ENCODE data around the gene ASB1. TPM values are rescaled to one million over a fixed set of nuclear protein-coding genes. Genes with fewer than 3 reads are reported as not detected.
A peak's percentile ranks its signal among the peaks of the same experiment; 100 is the strongest.
"Not testable (repeated sequence)": the region's sequence is repeated elsewhere in the genome, so short reads cannot be mapped to it uniquely, and the experiment has no call there.

The ASB1 gene
- total RNA-seq, 2 donors from 2014 or later, result 34.0 to 35.3 TPM

DNA sequence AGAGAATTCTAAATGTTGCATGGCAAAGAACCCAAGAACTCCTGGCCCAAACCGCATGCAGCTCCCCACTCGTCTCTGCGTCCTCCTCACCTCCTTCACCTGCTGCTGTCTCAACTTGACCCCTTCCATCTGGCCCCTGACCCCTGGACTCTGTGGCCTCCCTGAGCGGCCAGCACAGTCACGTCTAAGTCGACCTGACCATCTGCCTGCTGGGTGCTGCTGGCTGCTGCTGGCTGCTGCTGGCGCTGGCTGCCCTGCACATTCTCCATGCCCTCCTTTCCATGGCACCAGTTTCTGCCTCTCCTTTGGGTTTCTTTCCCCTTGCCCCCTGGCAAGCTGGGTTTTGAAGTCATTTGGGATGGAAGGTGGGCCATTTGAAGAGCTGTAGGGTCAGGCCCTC lies 30.1 kb upstream of the ASB1 start:
- Mint-ChIP-seq H3K4me1 (no peaks in the 10 kb centered on the region), H3K36me3 (ENCODE audit: low read depth) (no peaks in the 10 kb centered on the region), H3K9me3 (no peaks in the 10 kb centered on the region), H3K27me3 (no peaks in the 10 kb centered on the region), H3K4me3 (no peak overlapping the region), H3K27ac (no peak overlapping the region)
- ATAC-seq (replicated peaks), result no peak

DNA sequence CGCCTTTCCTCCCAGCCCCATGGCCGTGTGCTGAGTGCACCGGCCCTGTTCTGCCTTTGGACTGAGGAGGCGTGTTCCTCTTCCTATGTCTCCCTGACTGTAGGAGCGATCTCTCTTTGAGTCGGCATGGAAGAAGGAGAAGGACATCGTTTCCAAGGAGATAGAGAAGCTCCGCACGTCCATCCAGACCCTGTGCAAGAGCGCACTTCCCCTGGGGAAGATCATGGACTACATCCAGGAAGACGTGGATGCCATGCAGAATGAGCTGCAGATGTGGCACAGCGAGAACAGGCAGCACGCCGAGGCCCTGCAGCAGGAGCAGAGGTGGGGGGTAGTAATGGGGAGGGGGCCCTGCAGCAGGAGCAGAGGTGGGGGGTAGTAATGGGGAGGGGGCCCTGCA lies 29.4 kb upstream of the ASB1 start:
- Mint-ChIP-seq H3K27me3 (no peaks in the 10 kb centered on the region), H3K4me3 (no peak overlapping the region), H3K36me3 (ENCODE audit: low read depth) (no peaks in the 10 kb centered on the region), H3K27ac (peak overlapping the region; percentile 23), H3K9me3 (no peaks in the 10 kb centered on the region), H3K4me1 (no peaks in the 10 kb centered on the region)
- no peak for ATAC-seq (replicated peaks)

DNA sequence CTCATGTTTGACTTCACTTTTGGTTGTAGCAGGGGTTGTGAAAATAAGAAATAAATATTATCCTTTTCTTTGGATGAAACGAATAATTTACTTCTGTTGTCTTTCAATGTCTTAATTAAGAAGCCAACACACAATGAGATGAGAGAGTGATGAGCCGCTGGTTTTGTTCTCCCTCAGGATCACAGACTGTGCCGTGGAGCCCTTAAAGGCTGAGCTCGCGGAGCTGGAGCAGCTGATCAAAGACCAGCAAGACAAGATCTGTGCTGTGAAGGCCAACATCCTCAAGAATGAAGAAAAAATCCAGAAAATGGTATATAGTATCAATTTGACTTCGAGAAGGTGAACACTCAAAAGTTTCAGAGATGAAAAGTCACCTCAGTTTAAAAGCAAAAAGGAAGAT lies 28.1 kb upstream of the ASB1 start:
- H3K27ac Mint-ChIP-seq, result no peak overlapping the region
- no peaks in the 10 kb centered on the region for H3K9me3 Mint-ChIP-seq
- H3K4me3 Mint-ChIP-seq, result no peak overlapping the region
- H3K36me3 Mint-ChIP-seq (ENCODE audit: low read depth), result no peaks in the 10 kb centered on the region
- H3K4me1 Mint-ChIP-seq, result no peaks in the 10 kb centered on the region
- H3K27me3 Mint-ChIP-seq, result no peaks in the 10 kb centered on the region
- ATAC-seq (replicated peaks), result no peak

DNA sequence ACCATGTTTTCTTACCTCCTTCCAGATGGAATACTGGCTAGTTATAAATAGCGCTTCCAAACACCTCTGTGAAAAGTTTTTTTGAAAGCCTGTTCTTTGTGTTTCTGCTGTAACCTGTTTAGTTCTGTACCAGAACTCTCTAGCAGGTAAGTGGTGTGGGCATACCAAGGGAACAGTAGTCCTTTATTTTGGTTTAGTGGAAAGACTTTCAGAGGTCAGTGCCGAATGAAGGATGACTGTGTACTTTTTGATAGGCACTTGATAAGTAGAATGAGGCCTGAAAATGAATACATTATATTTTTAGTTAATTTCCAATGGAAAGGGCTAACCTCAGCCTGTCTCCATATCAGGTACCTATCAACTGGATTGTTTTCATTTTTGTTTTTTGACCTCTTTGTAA lies 27.6 kb upstream of the ASB1 start:
- Mint-ChIP-seq H3K36me3 (ENCODE audit: low read depth) (no peaks in the 10 kb centered on the region), H3K4me1 (no peaks in the 10 kb centered on the region), H3K27me3 (no peaks in the 10 kb centered on the region), H3K9me3 (no peaks in the 10 kb centered on the region), H3K4me3 (no peak overlapping the region), H3K27ac (no peak overlapping the region)
- no peak for ATAC-seq (replicated peaks)

DNA sequence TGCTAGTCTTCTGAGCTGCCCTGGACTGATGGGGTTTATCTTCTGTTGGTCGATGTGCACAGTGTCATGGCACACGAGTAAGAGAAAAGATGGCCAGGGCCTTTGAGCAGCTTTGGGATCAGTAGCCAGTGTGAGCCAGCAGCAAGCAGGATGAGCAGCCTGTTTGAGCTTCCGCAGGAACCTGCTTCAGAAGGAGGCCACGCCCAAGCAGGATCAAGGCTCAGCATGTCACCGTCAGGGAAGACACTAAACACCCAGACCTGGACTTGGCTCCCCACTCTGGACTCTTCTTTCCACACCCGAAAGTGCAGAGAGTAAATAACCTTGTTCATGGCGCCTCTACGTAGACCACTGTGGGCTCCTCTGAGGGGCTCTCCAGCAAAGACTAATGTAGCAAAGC lies 25.2 kb upstream of the ASB1 start:
- no peaks in the 10 kb centered on the region for H3K4me1 Mint-ChIP-seq

DNA sequence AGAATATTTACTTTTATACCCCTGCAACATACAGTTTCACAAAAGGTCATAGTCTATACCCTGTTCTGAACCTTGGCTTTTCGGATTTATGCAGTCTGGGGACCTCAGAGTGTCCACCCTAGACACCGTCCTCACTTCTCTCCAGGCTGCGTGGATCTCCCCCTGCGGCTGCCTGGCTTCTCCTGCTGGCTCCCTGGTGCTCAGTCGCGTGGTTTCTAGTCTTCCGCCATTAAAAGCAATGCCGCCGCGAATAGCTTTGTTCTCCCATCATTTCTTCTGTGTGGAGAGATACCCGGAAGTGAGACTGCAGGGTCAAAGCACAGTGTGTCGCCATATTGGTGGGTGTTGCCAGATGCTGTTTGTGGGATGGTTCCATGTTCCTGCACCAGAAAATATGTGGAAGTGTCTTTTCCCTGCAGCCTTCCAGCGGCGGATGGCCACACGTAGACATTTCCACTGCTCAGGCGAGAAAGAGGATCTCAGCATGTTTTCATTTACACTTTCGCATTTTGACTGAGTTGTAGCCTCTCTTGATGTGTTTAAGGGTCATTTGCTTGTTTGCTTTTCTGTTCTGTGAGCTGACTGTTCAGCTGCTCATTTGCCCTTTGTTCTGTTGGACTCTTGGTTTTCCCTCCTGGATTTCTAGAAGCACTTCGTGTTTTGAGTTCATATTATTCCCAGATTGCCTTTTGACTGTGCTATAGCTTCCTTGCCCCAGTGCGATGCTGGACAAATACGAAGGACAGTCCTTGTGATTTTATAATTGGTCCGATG lies 22.9 kb upstream of the ASB1 start:
- Mint-ChIP-seq H3K9me3 (no peaks in the 10 kb centered on the region), H3K36me3 (ENCODE audit: low read depth) (no peaks in the 10 kb centered on the region), H3K4me3 (no peak overlapping the region), H3K27me3 (no peaks in the 10 kb centered on the region), H3K4me1 (no peaks in the 10 kb centered on the region), H3K27ac (no peak overlapping the region)
- ATAC-seq (replicated peaks), result no peak

More for the DNA sequence above, 25.2 kb upstream of the ASB1 start:
- no peak for ATAC-seq (replicated peaks)
- Mint-ChIP-seq H3K36me3 (ENCODE audit: low read depth) (no peaks in the 10 kb centered on the region), H3K27me3 (no peaks in the 10 kb centered on the region), H3K9me3 (no peaks in the 10 kb centered on the region), H3K27ac (no peak overlapping the region), H3K4me3 (no peak overlapping the region)

DNA sequence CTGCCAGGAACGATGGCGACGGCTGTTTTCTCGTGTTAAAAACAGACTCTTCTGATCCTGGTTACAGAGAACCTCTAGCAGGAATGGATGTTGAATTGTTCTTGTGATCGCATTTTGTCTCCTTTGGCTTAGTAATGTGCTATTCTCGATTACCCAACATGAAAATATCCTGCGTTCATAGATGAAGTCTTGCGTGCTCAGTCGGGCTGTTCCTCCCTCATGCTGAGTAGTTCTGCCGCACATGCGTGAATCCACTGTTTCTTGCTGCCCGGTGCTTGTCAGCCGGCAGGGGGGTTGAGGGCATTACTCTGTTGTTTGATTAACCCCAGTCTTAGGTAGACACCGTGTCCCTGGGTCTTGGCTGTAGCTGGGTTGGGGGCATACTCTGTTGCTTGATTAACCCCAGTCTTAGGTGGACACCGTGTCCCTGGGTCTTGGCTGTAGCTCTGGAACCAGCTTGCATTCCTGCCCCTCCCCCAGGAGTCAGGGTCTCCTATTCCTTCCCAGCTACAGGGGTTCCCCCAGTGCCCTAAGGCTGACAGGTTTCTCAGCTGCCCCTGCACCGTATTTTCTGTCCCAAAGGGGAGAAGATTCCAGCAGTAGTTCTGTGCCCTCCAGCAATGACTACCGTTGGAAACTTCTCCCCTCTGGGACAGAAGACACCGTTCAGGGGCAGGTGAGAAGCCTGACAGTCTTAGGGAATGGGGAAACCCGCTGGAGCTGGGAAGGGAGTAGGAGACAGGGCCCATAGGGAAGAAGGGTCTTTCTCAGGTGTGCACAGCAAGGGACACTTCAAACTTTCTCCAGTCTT lies 22.1 kb upstream of the ASB1 start:
- H3K36me3 Mint-ChIP-seq (ENCODE audit: low read depth), result no peaks in the 10 kb centered on the region

DNA sequence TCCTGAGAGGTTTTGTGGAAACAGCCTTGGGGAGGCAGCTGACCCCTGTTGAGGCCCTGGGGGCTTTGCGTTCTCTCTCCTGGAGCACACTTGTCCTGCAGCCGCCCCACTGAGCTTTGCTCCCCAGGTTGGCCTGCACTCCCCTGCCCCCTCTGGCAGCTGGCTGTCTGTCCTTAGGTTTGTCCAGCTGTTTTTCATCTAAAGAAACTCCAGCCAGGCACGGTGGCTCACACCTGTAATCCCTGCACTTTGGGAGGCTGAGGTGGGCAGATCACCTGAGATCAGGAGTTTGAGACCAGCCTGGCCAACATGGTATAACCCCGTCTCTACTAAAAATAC lies 21.5 kb upstream of the ASB1 start:
- not testable (repeated sequence) for H3K36me3 Mint-ChIP-seq (ENCODE audit: low read depth); H3K9me3 Mint-ChIP-seq; H3K4me1 Mint-ChIP-seq; H3K27ac Mint-ChIP-seq; H3K4me3 Mint-ChIP-seq; H3K27me3 Mint-ChIP-seq; ATAC-seq (replicated peaks)

More for the DNA sequence above, 22.1 kb upstream of the ASB1 start:
- no peaks in the 10 kb centered on the region for H3K4me1 Mint-ChIP-seq
- H3K27me3 Mint-ChIP-seq, result no peaks in the 10 kb centered on the region
- no peak overlapping the region for H3K4me3 Mint-ChIP-seq
- no peak for ATAC-seq (replicated peaks)
- no peaks in the 10 kb centered on the region for H3K9me3 Mint-ChIP-seq
- H3K27ac Mint-ChIP-seq, result no peak overlapping the region

DNA sequence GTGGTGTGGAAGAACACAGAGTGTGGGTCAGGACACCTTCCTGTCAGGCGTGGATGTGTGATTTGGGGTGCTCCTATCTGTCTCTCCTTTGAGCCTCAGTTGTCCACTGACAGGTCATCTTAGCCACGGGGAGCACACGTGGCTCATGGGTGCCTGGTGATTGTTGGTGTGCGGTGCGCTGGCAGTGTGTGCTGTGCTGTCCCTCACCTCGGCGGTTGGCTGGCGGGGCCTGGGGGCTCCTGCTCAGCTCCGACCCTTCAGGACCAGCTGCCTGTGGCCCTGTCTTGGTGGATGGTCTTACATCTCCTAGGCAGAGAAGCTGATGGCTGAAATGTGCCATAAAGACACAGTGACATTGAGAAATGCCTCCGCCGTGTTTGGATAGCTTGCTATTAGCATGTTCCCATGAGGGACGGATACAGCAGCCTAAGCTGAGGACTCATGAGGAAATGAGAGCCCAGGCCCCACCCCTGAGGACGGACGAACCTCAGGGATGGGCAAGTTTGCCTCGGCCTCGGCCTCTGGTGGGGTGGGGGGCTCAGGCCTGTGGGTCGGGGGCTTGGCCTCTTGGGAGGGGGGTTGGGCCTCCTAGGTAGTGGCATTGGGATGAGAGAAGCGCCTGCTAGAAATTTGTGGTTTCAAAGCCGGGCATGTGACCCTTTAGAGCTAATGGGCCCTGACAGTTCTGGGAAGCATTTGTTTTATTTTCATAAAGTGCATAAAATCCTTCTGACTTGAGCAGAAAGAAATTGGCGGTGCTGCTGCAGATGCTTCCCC lies 20.3 kb upstream of the ASB1 start:
- Mint-ChIP-seq H3K36me3 (ENCODE audit: low read depth) (no peaks in the 10 kb centered on the region), H3K4me1 (no peaks in the 10 kb centered on the region), H3K27me3 (no peaks in the 10 kb centered on the region), H3K9me3 (no peaks in the 10 kb centered on the region), H3K27ac (no peak overlapping the region), H3K4me3 (no peak overlapping the region)
- no peak for ATAC-seq (replicated peaks)

DNA sequence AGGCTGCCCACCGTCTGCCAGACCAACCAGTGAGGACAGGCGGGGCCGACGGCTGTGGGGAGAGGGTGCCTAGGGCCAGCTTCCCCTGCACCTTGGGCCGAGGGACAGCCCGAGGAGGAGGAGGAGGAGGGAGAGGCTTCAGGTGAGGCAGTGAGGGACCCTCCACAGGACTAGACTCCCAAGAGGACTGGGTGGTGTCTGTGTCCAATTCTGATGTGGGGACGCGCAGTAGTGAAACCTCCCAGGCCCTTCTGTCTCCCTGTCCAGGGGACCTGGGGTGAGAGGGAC lies 19.8 kb upstream of the ASB1 start:
- Mint-ChIP-seq H3K36me3 (ENCODE audit: low read depth) (no peaks in the 10 kb centered on the region), H3K27ac (no peak overlapping the region), H3K4me3 (no peak overlapping the region), H3K4me1 (no peaks in the 10 kb centered on the region), H3K9me3 (no peaks in the 10 kb centered on the region), H3K27me3 (no peaks in the 10 kb centered on the region)
- no peak for ATAC-seq (replicated peaks)

DNA sequence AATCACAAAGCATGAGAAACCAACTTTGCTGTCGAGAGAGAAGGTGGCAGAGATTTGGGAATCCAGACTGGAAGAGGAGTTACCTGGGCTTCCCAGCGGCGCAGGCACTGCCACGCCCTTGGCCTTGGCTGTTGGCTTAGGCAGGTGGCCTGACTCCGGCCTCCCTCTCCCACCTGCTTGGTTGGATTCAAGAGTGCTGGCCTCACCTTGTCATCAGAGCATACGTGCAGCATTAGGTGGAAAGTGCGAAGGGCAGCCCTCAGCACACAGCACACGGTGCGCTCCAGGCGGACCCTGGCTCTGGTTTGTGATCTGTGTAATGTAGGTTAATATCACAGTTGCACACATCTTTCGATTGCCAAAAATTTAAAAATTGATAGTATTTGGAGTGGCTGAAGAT lies 19.2 kb upstream of the ASB1 start:
- ATAC-seq (replicated peaks), result no peak
- Mint-ChIP-seq H3K36me3 (ENCODE audit: low read depth) (no peaks in the 10 kb centered on the region), H3K9me3 (no peaks in the 10 kb centered on the region), H3K27me3 (no peaks in the 10 kb centered on the region), H3K27ac (no peak overlapping the region), H3K4me1 (no peaks in the 10 kb centered on the region), H3K4me3 (no peak overlapping the region)

DNA sequence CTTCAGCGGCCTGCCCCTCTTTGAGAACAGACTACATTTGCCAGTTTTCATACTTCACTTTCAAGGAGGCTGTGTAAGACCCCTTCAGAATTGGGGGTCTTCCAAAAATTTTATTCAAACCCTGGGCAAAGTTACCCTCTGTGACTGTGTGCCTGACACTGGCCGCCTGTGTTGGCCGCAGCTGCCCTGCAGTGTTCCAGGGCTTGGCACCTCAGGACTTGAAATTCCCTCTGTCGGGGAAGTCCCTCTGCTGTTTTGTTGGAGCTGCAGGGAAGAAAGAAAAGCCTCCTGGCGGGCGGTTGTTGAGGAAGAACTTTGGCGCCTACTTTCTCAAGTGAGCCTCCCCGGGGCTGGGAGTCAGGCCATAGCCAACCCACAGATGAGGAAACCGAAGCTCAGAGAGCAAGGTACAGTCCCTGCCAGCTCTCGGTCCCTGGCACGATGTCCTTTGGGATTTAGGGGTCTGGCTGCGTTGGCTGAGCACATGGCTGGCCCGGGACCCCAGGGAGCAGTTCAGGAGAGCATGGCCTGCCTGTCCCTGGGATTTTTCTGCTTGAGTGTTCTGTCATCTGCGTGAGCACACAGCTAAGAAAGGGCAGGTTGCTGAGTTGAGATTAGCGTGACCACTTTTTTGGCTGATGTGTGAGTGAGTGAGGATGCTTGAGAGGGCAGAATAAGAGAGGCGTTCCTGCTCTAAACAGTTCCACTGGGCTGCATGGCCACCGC lies 17.9 kb upstream of the ASB1 start:
- Mint-ChIP-seq H3K4me1 (no peaks in the 10 kb centered on the region), H3K36me3 (ENCODE audit: low read depth) (no peaks in the 10 kb centered on the region), H3K27me3 (no peaks in the 10 kb centered on the region), H3K27ac (no peak overlapping the region), H3K4me3 (no peak overlapping the region), H3K9me3 (no peaks in the 10 kb centered on the region)
- ATAC-seq (replicated peaks), result no peak

DNA sequence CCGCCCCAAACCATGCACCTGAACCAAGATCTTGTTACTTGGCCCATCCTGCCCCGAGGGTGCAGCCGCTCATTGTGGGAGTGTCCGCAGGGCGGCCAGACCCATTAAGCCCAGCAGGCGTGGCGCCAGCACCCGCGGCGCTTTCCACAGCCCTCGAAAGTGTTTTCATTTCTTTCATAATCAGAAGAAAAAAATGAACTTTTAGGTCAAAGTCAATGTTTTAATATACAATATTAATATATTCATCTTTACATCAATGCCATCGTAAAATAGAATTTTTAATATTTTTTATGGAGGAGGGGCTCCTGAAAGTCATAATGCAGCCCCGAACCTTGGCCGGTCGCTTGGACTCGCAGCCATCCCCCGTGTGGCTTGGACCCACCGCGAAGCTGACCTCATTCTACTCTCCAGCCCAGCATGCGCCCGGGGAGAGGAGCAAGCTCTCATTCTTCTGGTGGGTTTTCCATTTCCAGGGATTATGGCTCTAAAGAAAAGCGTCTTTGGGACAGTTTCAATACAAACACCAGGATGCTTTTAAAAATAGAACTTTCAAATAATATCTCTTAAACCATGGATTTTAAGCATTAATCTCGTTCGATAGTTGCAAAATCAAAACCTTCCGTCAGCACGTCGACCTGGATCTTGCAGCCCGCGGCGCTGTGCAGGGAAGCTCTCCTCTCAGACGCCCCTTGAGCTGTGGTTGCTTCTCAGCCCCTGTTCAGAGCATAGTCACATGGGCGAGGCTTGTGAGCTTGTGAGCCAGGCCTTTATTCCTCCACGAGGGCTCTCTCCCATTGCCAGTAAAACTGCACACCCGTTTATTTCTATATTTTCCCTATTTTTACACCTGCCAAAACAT lies 17.2 kb upstream of the ASB1 start:
- H3K4me1 Mint-ChIP-seq, result no peaks in the 10 kb centered on the region
- no peak for ATAC-seq (replicated peaks)
- no peak overlapping the region for H3K4me3 Mint-ChIP-seq
- H3K27ac Mint-ChIP-seq, result no peak overlapping the region
- no peaks in the 10 kb centered on the region for H3K36me3 Mint-ChIP-seq (ENCODE audit: low read depth)
- H3K27me3 Mint-ChIP-seq, result no peaks in the 10 kb centered on the region
- H3K9me3 Mint-ChIP-seq, result no peaks in the 10 kb centered on the region

All from activated T-helper 17 cell treated with anti-CD3 and anti-CD28 coated beads, Interleukin-2, amount 50 U/mL, for 72 hours (primary cell).